ENCODE results near the gene PITPNC1. TPM values are rescaled to one million over a fixed set of nuclear protein-coding genes. Genes with fewer than 3 reads are reported as not detected.

Gene PITPNC1
- total RNA-seq, 1 donor from 2014 or later: 8.1 TPM

GRCh38 chr17:67496286-67496685 is 119.2 kb downstream of the PITPNC1 start:
- Histone ChIP-seq H3K4me3 (no peak overlapping the region), H3K9me3 (no peaks in the 10 kb centered on the region), H3K27ac (no peak overlapping the region), H3K4me1 (peaks cover 12% of the 10 kb centered on the region), H3K36me3 (no peaks in the 10 kb centered on the region), H3K27me3 (no peaks in the 10 kb centered on the region)
- DNase-seq (ENCODE audit: extremely low spot score in 2 of 2): no peak
- no peak for TF ChIP-seq POLR2AphosphoS5 (IDR thresholded peaks at IDR 0.05; ENCODE audit: insufficient read depth in 1 of 2, low read depth in 1 of 2)
- TF ChIP-seq POLR2A (IDR thresholded peaks at IDR 0.05): no peak
- TF ChIP-seq, protein P1, sequence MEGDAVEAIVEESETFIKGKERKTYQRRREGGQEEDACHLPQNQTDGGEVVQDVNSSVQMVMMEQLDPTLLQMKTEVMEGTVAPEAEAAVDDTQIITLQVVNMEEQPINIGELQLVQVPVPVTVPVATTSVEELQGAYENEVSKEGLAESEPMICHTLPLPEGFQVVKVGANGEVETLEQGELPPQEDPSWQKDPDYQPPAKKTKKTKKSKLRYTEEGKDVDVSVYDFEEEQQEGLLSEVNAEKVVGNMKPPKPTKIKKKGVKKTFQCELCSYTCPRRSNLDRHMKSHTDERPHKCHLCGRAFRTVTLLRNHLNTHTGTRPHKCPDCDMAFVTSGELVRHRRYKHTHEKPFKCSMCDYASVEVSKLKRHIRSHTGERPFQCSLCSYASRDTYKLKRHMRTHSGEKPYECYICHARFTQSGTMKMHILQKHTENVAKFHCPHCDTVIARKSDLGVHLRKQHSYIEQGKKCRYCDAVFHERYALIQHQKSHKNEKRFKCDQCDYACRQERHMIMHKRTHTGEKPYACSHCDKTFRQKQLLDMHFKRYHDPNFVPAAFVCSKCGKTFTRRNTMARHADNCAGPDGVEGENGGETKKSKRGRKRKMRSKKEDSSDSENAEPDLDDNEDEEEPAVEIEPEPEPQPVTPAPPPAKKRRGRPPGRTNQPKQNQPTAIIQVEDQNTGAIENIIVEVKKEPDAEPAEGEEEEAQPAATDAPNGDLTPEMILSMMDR (IDR thresholded peaks at IDR 0.05): no peak
- intact Hi-C loops (cut with DNase I): no loop called here

GRCh38 chr17:67499685-67500084 is 122.6 kb downstream of the PITPNC1 start:
- TF ChIP-seq, protein P1 (IDR thresholded peaks at IDR 0.05): no peak
- TF ChIP-seq POLR2AphosphoS5 (IDR thresholded peaks at IDR 0.05; ENCODE audit: insufficient read depth in 1 of 2, low read depth in 1 of 2) (no peak), POLR2A (IDR thresholded peaks at IDR 0.05) (no peak)
- Histone ChIP-seq H3K9me3 (no peaks in the 10 kb centered on the region), H3K36me3 (no peaks in the 10 kb centered on the region), H3K4me1 (no peaks in the 10 kb centered on the region), H3K4me3 (no peak overlapping the region), H3K27ac (no peak overlapping the region), H3K27me3 (no peaks in the 10 kb centered on the region)
- intact Hi-C loops (cut with DNase I): no loop called here
- DNase-seq (ENCODE audit: extremely low spot score in 2 of 2): no peak

DNA sequence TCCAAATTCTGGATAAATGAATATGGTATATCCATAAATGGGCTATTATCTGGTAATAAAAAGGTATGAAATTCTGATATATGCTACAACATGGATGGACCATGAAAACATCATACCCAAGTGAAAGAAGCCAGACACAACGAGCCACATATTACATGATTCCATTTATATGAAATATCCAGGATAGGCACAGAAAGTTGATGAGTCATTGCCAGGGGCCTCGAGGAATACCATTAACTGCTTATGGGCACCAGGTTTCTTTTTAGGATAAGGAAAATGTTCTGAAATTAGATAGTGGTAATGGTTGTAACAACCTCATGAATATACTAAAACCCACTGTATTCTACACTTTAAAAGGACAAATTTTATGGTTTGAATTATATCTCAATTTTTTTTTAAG is 123.2 kb downstream of the PITPNC1 start:
- TF ChIP-seq, protein P1 (IDR thresholded peaks at IDR 0.05): no peak
- TF ChIP-seq POLR2A (IDR thresholded peaks at IDR 0.05): no peak
- no peak for TF ChIP-seq POLR2AphosphoS5 (IDR thresholded peaks at IDR 0.05; ENCODE audit: insufficient read depth in 1 of 2, low read depth in 1 of 2)

GRCh38 chr17:67500677-67501300 is 123.7 kb downstream of the PITPNC1 start:
- no peak overlapping the region for H3K4me3 ChIP-seq
- H3K4me1 ChIP-seq: no peaks in the 10 kb centered on the region
- no peak overlapping the region for H3K27ac ChIP-seq
- no peak for TF ChIP-seq POLR2A (IDR thresholded peaks at IDR 0.05)
- TF ChIP-seq, protein P1 (IDR thresholded peaks at IDR 0.05): no peak
- TF ChIP-seq POLR2AphosphoS5 (IDR thresholded peaks at IDR 0.05; ENCODE audit: insufficient read depth in 1 of 2, low read depth in 1 of 2): no peak
- no peaks in the 10 kb centered on the region for H3K27me3 ChIP-seq
- H3K9me3 ChIP-seq: no peaks in the 10 kb centered on the region
- DNase-seq (ENCODE audit: extremely low spot score in 2 of 2): no peak
- intact Hi-C loops (cut with DNase I): no loop called here
- no peaks in the 10 kb centered on the region for H3K36me3 ChIP-seq

More for the DNA sequence above, 123.2 kb downstream of the PITPNC1 start:
- no peak for DNase-seq (ENCODE audit: extremely low spot score in 2 of 2)
- Histone ChIP-seq H3K36me3 (no peaks in the 10 kb centered on the region), H3K9me3 (no peaks in the 10 kb centered on the region), H3K4me3 (no peak overlapping the region), H3K4me1 (no peaks in the 10 kb centered on the region), H3K27me3 (no peaks in the 10 kb centered on the region), H3K27ac (no peak overlapping the region)
- intact Hi-C loops (cut with DNase I): no loop called here

GRCh38 chr17:67502151-67502550 is 125.1 kb downstream of the PITPNC1 start:
- TF ChIP-seq POLR2AphosphoS5 (IDR thresholded peaks at IDR 0.05; ENCODE audit: insufficient read depth in 1 of 2, low read depth in 1 of 2) (no peak), POLR2A (IDR thresholded peaks at IDR 0.05) (no peak)
- TF ChIP-seq, protein P1 (IDR thresholded peaks at IDR 0.05): no peak
- intact Hi-C loops (cut with DNase I): no loop called here
- no peak for DNase-seq (ENCODE audit: extremely low spot score in 2 of 2)
- no peaks in the 10 kb centered on the region for H3K4me1 ChIP-seq
- no peaks in the 10 kb centered on the region for H3K27me3 ChIP-seq
- no peaks in the 10 kb centered on the region for H3K36me3 ChIP-seq
- H3K9me3 ChIP-seq: no peaks in the 10 kb centered on the region
- no peak overlapping the region for H3K4me3 ChIP-seq
- no peak overlapping the region for H3K27ac ChIP-seq
